Fibroblast of villous mesenchyme (primary cell): ENCODE data around the gene IL1RL1. TPM values are rescaled to one million over a fixed set of nuclear protein-coding genes. Genes with fewer than 3 reads are reported as not detected.

Source experiments
- DNase-seq: peaks from one replicate; pipeline ENCODE4 v3.0.0-alpha.2; 2010; ENCODE audit warnings: low read depth
- H3K4me3 ChIP-seq: 2 replicates; pipeline ENCODE4 v1.5.1; 2011; ENCODE audit warnings: low read depth, mild to moderate bottlenecking, low read length
- total RNA-seq: library from RNA; depleted of rRNA; stranded (reverse); fragments of >200 nt; gene quantifications from 2 replicates; pipeline ENCODE4 v1.2.3, GENCODE V29; 2012
- TF ChIP-seq, protein P1 (sequence below): IDR thresholded peaks from 2 replicates; pipeline ENCODE4 v1.5.1; 2012; ENCODE audit warnings: low read depth, mild to moderate bottlenecking, low read length; ENCODE audit not compliant: insufficient read depth

Gene IL1RL1
- total RNA-seq, 1 donor, result 1.3 TPM

- no peak for DNase-seq
- TF ChIP-seq, protein P1, sequence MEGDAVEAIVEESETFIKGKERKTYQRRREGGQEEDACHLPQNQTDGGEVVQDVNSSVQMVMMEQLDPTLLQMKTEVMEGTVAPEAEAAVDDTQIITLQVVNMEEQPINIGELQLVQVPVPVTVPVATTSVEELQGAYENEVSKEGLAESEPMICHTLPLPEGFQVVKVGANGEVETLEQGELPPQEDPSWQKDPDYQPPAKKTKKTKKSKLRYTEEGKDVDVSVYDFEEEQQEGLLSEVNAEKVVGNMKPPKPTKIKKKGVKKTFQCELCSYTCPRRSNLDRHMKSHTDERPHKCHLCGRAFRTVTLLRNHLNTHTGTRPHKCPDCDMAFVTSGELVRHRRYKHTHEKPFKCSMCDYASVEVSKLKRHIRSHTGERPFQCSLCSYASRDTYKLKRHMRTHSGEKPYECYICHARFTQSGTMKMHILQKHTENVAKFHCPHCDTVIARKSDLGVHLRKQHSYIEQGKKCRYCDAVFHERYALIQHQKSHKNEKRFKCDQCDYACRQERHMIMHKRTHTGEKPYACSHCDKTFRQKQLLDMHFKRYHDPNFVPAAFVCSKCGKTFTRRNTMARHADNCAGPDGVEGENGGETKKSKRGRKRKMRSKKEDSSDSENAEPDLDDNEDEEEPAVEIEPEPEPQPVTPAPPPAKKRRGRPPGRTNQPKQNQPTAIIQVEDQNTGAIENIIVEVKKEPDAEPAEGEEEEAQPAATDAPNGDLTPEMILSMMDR, result no peak
- H3K4me3 ChIP-seq, result no peak overlapping the region
These were observed 54.4 kb downstream of the IL1RL1 start for GRCh38 chr2:102365763-102366162.

DNA sequence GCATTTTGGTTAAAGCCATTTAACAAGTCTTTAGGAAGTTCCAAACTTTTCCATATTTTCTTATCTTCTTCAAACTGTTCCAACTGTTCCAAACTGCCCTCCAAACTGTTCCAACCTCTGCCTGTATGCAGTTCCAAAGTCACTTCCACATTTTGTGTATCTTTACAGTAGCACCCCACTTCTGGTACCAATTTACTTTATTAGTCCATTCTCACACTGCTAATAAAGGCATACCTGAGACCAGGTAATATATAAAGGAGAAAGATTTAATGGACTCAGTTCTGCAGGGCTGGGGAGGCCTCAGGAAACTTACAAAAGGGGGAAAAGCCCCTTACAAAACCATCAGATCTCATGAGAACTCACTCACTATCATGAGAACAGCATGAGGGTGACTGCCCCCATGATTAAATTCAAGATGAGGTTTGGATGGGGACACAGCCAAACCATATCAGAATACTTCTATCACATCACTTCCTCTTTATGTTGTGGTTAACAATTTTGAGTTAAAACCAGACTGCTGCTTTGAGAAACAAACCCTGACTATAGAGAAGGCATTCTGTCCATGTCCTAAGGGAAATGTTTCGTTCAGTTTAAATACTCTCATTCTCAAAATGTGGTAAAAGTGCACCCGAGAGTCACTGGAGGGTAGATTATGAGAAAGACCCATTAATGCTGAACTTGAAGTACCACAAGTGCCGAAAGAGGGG is 55.2 kb downstream of the IL1RL1 start:
- TF ChIP-seq, protein P1, result no peak
- H3K4me3 ChIP-seq, result no peak overlapping the region
- no peak for DNase-seq

DNA sequence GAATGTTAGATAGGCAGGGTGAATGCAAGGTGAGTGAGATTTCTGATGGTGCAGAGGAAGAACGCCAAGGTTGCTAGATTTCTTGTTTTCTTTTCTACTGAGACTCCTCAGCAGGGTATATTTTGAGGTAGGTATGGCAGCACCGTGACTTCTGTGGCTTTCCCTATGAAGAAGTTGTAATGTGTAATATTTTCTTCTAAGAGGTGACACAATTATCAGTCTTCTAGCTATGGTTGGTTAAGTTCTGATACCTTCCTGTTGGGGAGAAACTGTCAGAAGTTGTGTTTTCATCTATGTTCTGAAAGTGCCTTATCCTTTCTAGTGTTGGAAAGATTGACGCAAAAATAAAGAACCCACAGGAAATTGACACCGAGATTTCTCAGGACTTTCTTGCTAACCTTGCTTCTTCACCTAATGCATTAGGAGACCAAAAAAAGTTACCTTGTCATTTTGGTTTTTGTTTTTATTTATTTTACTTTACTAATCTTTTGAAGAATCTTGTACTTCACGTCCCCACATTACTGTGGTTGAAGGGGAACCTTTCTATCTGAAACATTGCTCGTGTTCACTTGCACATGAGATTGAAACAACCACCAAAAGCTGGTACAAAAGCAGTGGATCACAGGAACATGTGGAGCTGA is 56.1 kb downstream of the IL1RL1 start:
- no peak for DNase-seq
- no peak overlapping the region for H3K4me3 ChIP-seq
- TF ChIP-seq, protein P1, result no peak

GRCh38 chr2:102368461-102369109 is 57.2 kb downstream of the IL1RL1 start:
- H3K4me3 ChIP-seq, result no peak overlapping the region
- TF ChIP-seq, protein P1, result no peak
- DNase-seq, result no peak

DNA sequence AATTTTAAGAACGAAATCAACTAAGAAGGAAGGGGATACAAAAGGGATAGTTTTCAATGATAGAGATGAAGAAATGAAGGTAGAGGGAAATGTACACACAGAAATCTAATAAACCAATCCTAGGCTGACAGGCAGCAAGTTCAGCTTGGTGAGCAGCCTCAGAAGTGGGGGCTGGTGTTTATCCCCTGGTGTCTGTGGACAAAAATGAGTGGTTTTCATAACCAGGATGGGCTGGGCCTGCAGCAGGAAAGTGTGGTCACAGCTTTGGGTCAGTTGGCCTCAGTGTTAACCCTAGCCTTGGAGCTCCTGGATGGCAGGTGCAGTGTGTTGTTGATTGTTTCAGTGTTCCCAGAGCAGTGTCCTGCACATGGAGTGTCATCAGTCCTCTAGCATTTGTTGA is 58.5 kb downstream of the IL1RL1 start:
- H3K4me3 ChIP-seq, result no peak overlapping the region
- TF ChIP-seq, protein P1, result no peak

DNA sequence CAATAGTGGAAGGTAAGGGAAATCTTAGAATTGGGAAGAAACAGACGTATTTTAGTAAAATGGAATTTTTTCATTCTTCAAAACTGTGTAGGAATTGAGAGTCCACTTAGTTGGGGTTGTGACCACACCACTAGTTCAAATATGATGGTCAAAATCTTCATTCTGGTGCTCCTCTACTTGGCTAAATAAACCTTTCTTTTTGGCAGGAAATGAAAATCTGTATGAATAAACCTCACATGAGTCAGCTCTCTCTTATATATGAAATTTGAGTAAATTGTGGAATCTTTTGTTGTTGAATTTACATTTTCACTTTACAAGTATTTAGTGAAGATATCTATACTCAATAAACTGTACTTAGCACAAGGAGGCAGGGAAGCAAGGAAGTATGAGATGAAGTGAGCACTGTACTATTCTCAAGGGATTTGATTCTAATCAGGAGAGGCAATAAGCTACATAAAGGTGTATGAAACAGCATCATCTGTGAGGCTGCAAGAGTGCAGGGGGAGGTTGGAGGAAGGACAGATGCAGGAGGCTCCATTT is 64.8 kb downstream of the IL1RL1 start:
- no peak for DNase-seq
- H3K4me3 ChIP-seq, result no peak overlapping the region
- TF ChIP-seq, protein P1, result no peak

More for the DNA sequence above, 58.5 kb downstream of the IL1RL1 start:
- DNase-seq, result no peak
